B cell (primary cell): ENCODE results near the gene IL23A. TPM values are rescaled to one million over a fixed set of nuclear protein-coding genes. Genes with fewer than 3 reads are reported as not detected.
A peak's percentile ranks its signal among the peaks of the same experiment; 100 is the strongest.

ENCODE experiments used
- ATAC-seq: fragments of 200-7000 bp; cut with Tn5 transposase; one replicate; pipeline ENCODE4 v1.10.0; 2021; ENCODE audit warnings: low read depth, mild to moderate bottlenecking, moderate number of reproducible peaks, moderate library complexity
- CTCF ChIA-PET: fragments of 350-600 bp; sonication (Branson Sonifier 250); formaldehyde crosslinking; loops from one replicate; lab custom pipeline; 2021; ENCODE audit warnings: antibody characterized with exemption, inconsistent platforms; lab: Charles Lee
- POLR2A ChIA-PET: fragments of 350-600 bp; sonication (Branson Sonifier 250); formaldehyde crosslinking; loops from one replicate; lab custom pipeline; 2021; ENCODE audit warnings: antibody characterized with exemption; lab: Charles Lee
- DNase-seq: peaks from one replicate; pipeline ENCODE4 v3.0.0; 2013
- H2AFZ ChIP-seq: 2 replicates; pipeline ENCODE4 v1.6.1; 2012; ENCODE audit warnings: mild to moderate bottlenecking, low read depth, low read length; ENCODE audit not compliant: insufficient read depth, poor library complexity, severe bottlenecking
- H3K27ac ChIP-seq, 2 donors: 1 replicate in 1 of 2; 2 replicates in 1 of 2; pipeline ENCODE4 v1.5.1; 2012 to 2013; ENCODE audit warnings: low read length in 2 of 2, mild to moderate bottlenecking in 2 of 2, moderate library complexity in 1 of 2
- H3K27me3 ChIP-seq, 4 experiments: fragments of 200-600 bp in 1 of 4; sonication (generic) in 1 of 4; replicated peaks in 1 of 4; 1 replicate in 2 of 4; 2 replicates in 2 of 4; pipeline versions ENCODE4 v1.6.1 to v1.7.0; 2013 to 2016; ENCODE audit warnings: low read length in 3 of 4, mild to moderate bottlenecking in 2 of 4, mixed read lengths in 1 of 4, moderate library complexity in 1 of 4; ENCODE audit not compliant: insufficient read depth in 4 of 4, control insufficient read depth in 3 of 4; ENCODE audit errors: control extremely low read depth in 1 of 4
- H3K36me3 ChIP-seq, 2 experiments: replicated peaks in 1 of 2; 1 replicate in 1 of 2; 2 replicates in 1 of 2; pipeline versions ENCODE4 v1.6.1 to v1.7.1; 2013; ENCODE audit warnings: low read length in 1 of 2; ENCODE audit not compliant: insufficient read depth in 2 of 2, control insufficient read depth in 1 of 2; ENCODE audit errors: control extremely low read depth in 1 of 2, extremely low read depth in 1 of 2
- H3K4me1 ChIP-seq, 2 donors: fragments of 200-600 bp in 1 of 2; sonication (generic) in 1 of 2; 1 replicate in 1 of 2; 2 replicates in 1 of 2; pipeline versions ENCODE4 v1.5.1 to v1.6.1; 2013 to 2017; ENCODE audit warnings: low read length in 2 of 2; ENCODE audit not compliant: control insufficient read depth in 2 of 2, insufficient read depth in 2 of 2
- H3K4me2 ChIP-seq: replicated peaks from 2 replicates; pipeline ENCODE3; 2012; ENCODE audit warnings: mild to moderate bottlenecking, low read depth, low read length; ENCODE audit not compliant: poor library complexity, severe bottlenecking
- H3K4me3 ChIP-seq, 5 experiments: fragments of 200-600 bp in 1 of 5; sonication (generic) in 1 of 5; 1 replicate in 3 of 5; 2 replicates in 2 of 5; pipeline versions ENCODE4 v1.5.1 to v1.7.0; 2011 to 2016; ENCODE audit warnings: low read length in 4 of 5, mild to moderate bottlenecking in 4 of 5, low read depth in 2 of 5, control low read depth in 1 of 5, moderate library complexity in 1 of 5; ENCODE audit not compliant: insufficient read depth in 1 of 5; ENCODE audit errors: control extremely low read depth in 1 of 5, extremely low read depth in 1 of 5
- H3K79me2 ChIP-seq: fragments of 200-600 bp; sonication (generic); one replicate; pipeline ENCODE4 v1.6.0; 2016; ENCODE audit warnings: low read length; ENCODE audit not compliant: control insufficient read depth, insufficient read depth
- H3K9ac ChIP-seq: fragments of 200-600 bp; sonication (generic); 2 replicates; pipeline ENCODE4 v1.6.1; 2017; ENCODE audit warnings: mild to moderate bottlenecking, low read length, moderate library complexity
- H3K9me3 ChIP-seq, 3 donors: one replicate each; pipeline versions ENCODE4 v1.6.1 to v1.7.1; 2013; ENCODE audit warnings: low read length in 2 of 3; ENCODE audit not compliant: control insufficient read depth in 2 of 3, insufficient read depth in 1 of 3; ENCODE audit errors: control extremely low read depth in 1 of 3
- H4K20me1 ChIP-seq: 2 replicates; pipeline ENCODE4 v1.6.0; 2012; ENCODE audit warnings: mild to moderate bottlenecking, low read length; ENCODE audit not compliant: insufficient read depth, control insufficient read depth, poor library complexity, severe bottlenecking
- H3K27ac Mint-ChIP-seq: one replicate; pipeline ENCODE4 v1.8.0; 2021; ENCODE audit warnings: mixed read lengths
- H3K27me3 Mint-ChIP-seq: one replicate; pipeline ENCODE4 v1.8.0; 2021; ENCODE audit warnings: mixed read lengths
- H3K4me1 Mint-ChIP-seq: one replicate; pipeline ENCODE4 v1.8.0; 2021; ENCODE audit warnings: mixed read lengths
- H3K4me3 Mint-ChIP-seq: one replicate; pipeline ENCODE4 v1.8.0; 2021; ENCODE audit warnings: mixed read lengths
- H3K9me3 Mint-ChIP-seq: one replicate; pipeline ENCODE4 v1.8.0; 2022; ENCODE audit warnings: mixed read lengths; ENCODE audit not compliant: insufficient read depth
- CTCF ChIP-seq: fragments of 200-600 bp; IDR thresholded peaks from one replicate; pipeline ENCODE4 v1.8.0; 2022; ENCODE audit warnings: antibody characterized with exemption, mild to moderate bottlenecking
- EZH2 ChIP-seq: IDR thresholded peaks from 2 replicates; pipeline ENCODE4 v1.6.1; 2012; ENCODE audit warnings: borderline replicate concordance, low read depth, mild to moderate bottlenecking, moderate library complexity, low read length; ENCODE audit not compliant: insufficient read depth, poor library complexity, severe bottlenecking
- WGBS: methylation state at CpG from one replicate; pipeline ENCODE4 v1.1.5; 2013; ENCODE audit warnings: missing lambda C conversion rate; ENCODE audit not compliant: insufficient coverage; 5-methylcytosine and 5-hydroxymethylcytosine counted together
- intact Hi-C: fragments of 100-400 bp; cut with micrococcal nuclease; formaldehyde crosslinking; loops from one replicate; pipeline ENCODE4 v1.10.0; 2022
- polyA plus RNA-seq: library from polyadenylated mRNA; depleted of rRNA; stranded (reverse); fragments of >200 nt; gene quantifications from 2 replicates; pipeline ENCODE4 v1.2.3, GENCODE V29; 2012
- total RNA-seq, 2 donors: library from RNA; stranded (reverse); fragments of 120-200 nt in 1 of 2; gene quantifications; 1 replicate in 1 of 2; 2 replicates in 1 of 2; pipeline versions ENCODE4 v1.2.3 to v1.2.4, GENCODE V29; 2013 to 2022

The IL23A gene
- total and polyA plus RNA-seq, 2 donors (not counting 1 experiment from before 2014, with no cell fraction given), result 20.5 to 32.6 TPM

- H3K9me3 Mint-ChIP-seq, result no peaks in the 10 kb centered on the region
- ATAC-seq, result no peak
- peak; percentile 51 for DNase-seq
- 60% methylated on average over 4 of the region's 9 CpGs for WGBS
- Histone ChIP-seq H3K9me3 (no peaks in the 10 kb centered on the region), H3K9ac (no peak overlapping the region), H4K20me1 (no peaks in the 10 kb centered on the region), H3K27me3 (no peaks in the 10 kb centered on the region), H3K4me1 (peaks cover 46 to 56% of the 10 kb centered on the region in 2 donors), H3K4me3 (no peak overlapping the region), H2AFZ (no peak overlapping the region), H3K79me2 (peaks cover 25% of the 10 kb centered on the region), H3K36me3 (peaks cover 0 to 6% of the 10 kb centered on the region in 2 experiments), H3K27ac (peak overlapping the region; percentile 12 to 88), H3K4me2 (no peak overlapping the region)
- H3K27ac Mint-ChIP-seq, result peak overlapping the region; percentile 83
- no peak for TF ChIP-seq EZH2
- no peak for TF ChIP-seq CTCF
- ChIA-PET CTCF (interaction anchor here (1.5 to 7.6 kb wide), 5 partner anchors 20 to 128 kb away, joined by 4 to 45 read pairs (median 23); partner anchors contain the start of genes CNPY2 and STAT2), POLR2A (interaction anchor here (0.9 to 1.8 kb wide), 4 partner anchors 20 to 113 kb away, joined by 3 to 8 read pairs (median 4); partner anchors contain the start of genes CNPY2 and TIMELESS)
- H3K4me3 Mint-ChIP-seq, result peak overlapping the region; percentile 47
- peaks cover 61% of the 10 kb centered on the region for H3K4me1 Mint-ChIP-seq
- intact Hi-C loops, result no loop called here
- H3K27me3 Mint-ChIP-seq, result no peaks in the 10 kb centered on the region
These were observed 2.1 kb upstream of the IL23A start for GRCh38 chr12:56336361-56337167.
